RWPE1 (cell line): Measurements from ENCODE around the gene NRP2.

ENCODE experiments used
- CTCF ChIA-PET: fragments of 350-600 bp; sonication (Branson Sonifier 250); formaldehyde crosslinking; extraction: SDS; loops from one replicate; lab custom pipeline; 2021; lab: Yijun Ruan, JAX
- POLR2A ChIA-PET: fragments of 400-600 bp; formaldehyde crosslinking; extraction: SDS; loops from one replicate; lab custom pipeline; 2020; ENCODE audit warnings: antibody characterized with exemption; ENCODE audit not compliant: low non-redundant PET; lab: Yijun Ruan, JAX
- DNase-seq: peaks from one replicate; pipeline ENCODE4 v3.0.0; 2012; ENCODE audit warnings: low spot score
- H3K27ac ChIP-seq: fragments of 450-650 bp; 2 replicates; pipeline ENCODE4 v1.5.1; 2017
- CTCF ChIP-seq: fragments of 450-650 bp; conservative IDR thresholded peaks from 2 replicates; pipeline ENCODE4 v1.5.1; 2017; ENCODE audit warnings: low read depth, mild to moderate bottlenecking

Gene NRP2

DNA sequence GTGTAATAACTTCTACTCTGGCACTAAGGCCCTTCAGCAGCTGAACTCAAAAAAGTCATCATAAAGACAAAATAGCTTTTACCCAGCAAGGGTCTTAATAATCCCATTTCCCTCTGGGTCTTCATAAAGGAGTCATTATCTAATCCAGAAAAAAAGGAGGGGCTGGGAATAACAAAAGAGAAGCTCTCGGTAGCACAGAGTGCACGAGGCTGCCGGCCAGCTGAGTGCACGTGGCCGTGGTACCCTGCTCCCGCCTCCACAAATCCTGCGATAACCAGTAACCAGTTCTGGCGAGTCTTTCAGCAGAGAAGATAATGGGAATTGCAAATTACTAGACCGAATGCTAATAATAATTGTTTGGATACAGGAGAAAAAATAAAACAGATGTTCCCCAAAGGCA lies 7.5 kb downstream of the NRP2 start:
- no peak for DNase-seq
- CTCF ChIA-PET = no interaction called here
- POLR2A ChIA-PET = no interaction called here
- H3K27ac ChIP-seq = no peak overlapping the region
- no peak for TF ChIP-seq CTCF

GRCh38 chr2:205692104-205692503 lies 9.8 kb downstream of the NRP2 start:
- no peak overlapping the region for H3K27ac ChIP-seq

DNA sequence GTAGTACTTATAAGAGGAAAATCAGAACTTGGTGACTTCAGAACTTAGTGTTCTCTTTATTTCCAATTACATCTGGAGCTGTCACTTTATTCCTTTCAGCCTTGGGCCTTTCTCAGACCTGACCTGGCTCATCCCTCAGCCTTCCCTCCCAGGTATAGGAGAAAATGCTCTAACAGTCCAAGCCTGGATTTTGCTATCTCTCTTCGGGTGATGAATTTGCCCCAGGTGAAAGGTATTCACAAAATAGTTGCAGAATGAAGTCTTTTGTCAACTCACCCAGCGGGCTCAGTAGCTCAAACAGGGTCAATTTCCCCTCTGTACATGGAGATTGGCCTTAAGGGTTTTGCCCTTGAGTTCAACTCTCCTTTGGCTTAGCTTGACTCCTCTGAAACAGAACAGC lies 12.0 kb downstream of the NRP2 start:
- ChIA-PET CTCF (interaction anchor here (0.5 to 0.7 kb wide), 2 partner anchors 91 to 253 kb away, joined by 3 read pairs; no protein-coding TSS in a partner anchor), POLR2A (no interaction called here)
- no peak for TF ChIP-seq CTCF
- H3K27ac ChIP-seq = no peak overlapping the region
- DNase-seq = no peak

More at GRCh38 chr2:205692104-205692503, 9.8 kb downstream of the NRP2 start:
- POLR2A ChIA-PET = no interaction called here
- no peak for DNase-seq
- CTCF ChIA-PET = interaction anchor here (1.0 kb wide), 1 partner anchor 16 kb away, joined by 3 read pairs; no protein-coding TSS in a partner anchor
- no peak for TF ChIP-seq CTCF

- TF ChIP-seq CTCF = no peak
- H3K27ac ChIP-seq = no peak overlapping the region
- ChIA-PET POLR2A (no interaction called here), CTCF (interaction anchor here (0.6 kb wide), 1 partner anchor 1956 kb away, joined by 3 read pairs; no protein-coding TSS in a partner anchor)
- no peak for DNase-seq
Observed at GRCh38 chr2:205695460-205695991, 13.2 kb downstream of the NRP2 start.

DNA sequence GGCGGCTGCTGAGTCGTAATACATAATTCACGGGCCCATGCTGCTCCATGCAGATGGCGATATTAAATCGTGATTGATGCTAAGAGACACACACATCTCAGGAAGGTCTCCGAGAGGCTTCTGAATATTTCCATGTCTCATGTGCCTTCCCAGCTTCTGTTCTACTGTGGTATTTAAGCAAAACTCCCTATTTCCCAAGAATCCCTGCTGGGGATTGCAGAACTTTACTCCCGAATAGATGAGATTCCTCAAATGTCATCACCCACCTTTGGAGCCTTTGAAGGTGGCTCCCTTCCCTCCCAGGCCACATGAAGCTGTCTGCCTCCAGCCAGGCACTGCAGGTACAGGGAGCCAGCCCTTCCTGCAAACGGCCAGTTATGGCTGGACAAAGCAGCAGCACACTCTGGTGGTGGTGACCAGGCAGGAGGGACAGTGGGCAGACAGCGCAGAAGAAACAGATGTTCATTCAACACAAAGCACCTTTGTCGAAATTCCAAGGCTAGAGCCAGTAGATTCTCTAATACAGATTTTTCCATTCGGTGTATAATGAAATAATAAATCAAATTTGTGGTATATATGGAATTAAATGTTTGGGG lies 14.1 kb downstream of the NRP2 start:
- CTCF ChIA-PET = interaction anchor here (0.6 kb wide), 2 partner anchors 123 to 1957 kb away, joined by 3 read pairs; no protein-coding TSS in a partner anchor
- TF ChIP-seq CTCF = no peak
- no peak for DNase-seq
- H3K27ac ChIP-seq = no peak overlapping the region
- POLR2A ChIA-PET = no interaction called here

- POLR2A ChIA-PET = no interaction called here
- CTCF ChIA-PET = interaction anchor here (0.6 kb wide), 1 partner anchor 122 kb away, joined by 3 read pairs; no protein-coding TSS in a partner anchor
Observed at GRCh38 chr2:205696927-205697441, 14.7 kb downstream of the NRP2 start.

More at GRCh38 chr2:205696927-205697441, 14.7 kb downstream of the NRP2 start:
- H3K27ac ChIP-seq = no peak overlapping the region
- no peak for DNase-seq
- no peak for TF ChIP-seq CTCF
